Activated naive CD8-positive, alpha-beta T cell treated with anti-CD3 and anti-CD28 coated beads for 36 hours (primary cell): ENCODE results near the gene BTD. TPM values are rescaled to one million over a fixed set of nuclear protein-coding genes. Genes with fewer than 3 reads are reported as not detected.
"Not testable (repeated sequence)": the region's sequence is repeated elsewhere in the genome, so short reads cannot be mapped to it uniquely, and the experiment has no call there.

ENCODE experiments used
- DNase-seq: peaks from one replicate; pipeline ENCODE4 v3.0.0; 2021
- H3K27ac Mint-ChIP-seq: one replicate; pipeline ENCODE4 v1.8.0; 2022; ENCODE audit warnings: mild to moderate bottlenecking, moderate library complexity, mixed read lengths
- H3K27me3 Mint-ChIP-seq: one replicate; pipeline ENCODE4 v1.8.0; 2022; ENCODE audit warnings: mild to moderate bottlenecking, mixed read lengths
- H3K36me3 Mint-ChIP-seq: one replicate; pipeline ENCODE4 v1.8.0; 2021; ENCODE audit warnings: mild to moderate bottlenecking, mixed read lengths
- H3K4me1 Mint-ChIP-seq: one replicate; pipeline ENCODE4 v1.8.0; 2021; ENCODE audit warnings: mixed read lengths
- H3K4me3 Mint-ChIP-seq: one replicate; pipeline ENCODE4 v1.8.0; 2022; ENCODE audit warnings: mild to moderate bottlenecking, moderate library complexity, mixed read lengths
- H3K9me3 Mint-ChIP-seq: one replicate; pipeline ENCODE4 v1.8.0; 2022; ENCODE audit warnings: mixed read lengths
- total RNA-seq, 2 experiments: library from RNA; stranded (reverse); gene quantifications; one replicate each; pipeline ENCODE4 v1.2.3, GENCODE V29; 2021

The BTD gene
- total RNA-seq, 2 experiments from 2014 or later = 2.2 to 2.7 TPM

DNA sequence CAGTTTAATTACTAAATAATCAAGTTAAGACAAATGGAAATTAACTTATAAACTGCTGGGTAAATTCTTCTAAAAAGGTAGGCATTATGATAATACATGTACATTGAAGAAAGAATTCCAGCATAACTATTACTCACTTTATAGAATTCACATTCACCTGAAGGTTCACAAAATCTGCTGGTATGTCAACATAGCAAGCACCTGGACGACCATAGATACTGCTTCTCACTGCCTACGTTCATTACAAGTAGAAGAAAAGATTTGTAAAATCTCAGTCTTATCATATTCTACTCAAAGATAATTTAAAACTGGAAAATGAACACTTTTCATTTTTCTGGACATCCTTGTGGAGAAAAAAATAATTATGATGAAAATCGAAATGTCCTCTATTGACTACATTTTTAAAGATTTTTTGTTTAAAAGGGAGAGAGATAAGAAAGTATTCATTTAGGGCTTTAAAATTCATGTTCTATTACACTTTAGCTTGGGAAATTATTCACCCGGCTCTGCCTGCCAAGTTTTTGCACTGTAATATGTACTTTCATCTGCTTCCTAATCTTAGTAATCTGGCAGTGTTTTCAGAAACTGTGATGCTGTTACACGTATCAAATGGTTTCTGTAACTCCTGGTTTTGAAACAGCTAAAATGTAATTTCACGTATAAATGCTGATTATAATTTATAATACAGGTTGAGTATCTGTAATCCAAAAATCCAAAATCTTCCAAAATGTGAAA lies 16.3 kb upstream of the BTD start:
- Mint-ChIP-seq H3K4me3 (no peak overlapping the region), H3K27ac (no peak overlapping the region), H3K36me3 (peaks cover 11% of the 10 kb centered on the region), H3K27me3 (no peaks in the 10 kb centered on the region), H3K9me3 (no peaks in the 10 kb centered on the region), H3K4me1 (no peaks in the 10 kb centered on the region)
- DNase-seq = no peak

GRCh38 chr3:15591242-15591641 lies 10.3 kb upstream of the BTD start:
- H3K27ac Mint-ChIP-seq = no peak overlapping the region
- no peaks in the 10 kb centered on the region for H3K27me3 Mint-ChIP-seq
- DNase-seq = no peak
- H3K9me3 Mint-ChIP-seq = no peaks in the 10 kb centered on the region
- H3K36me3 Mint-ChIP-seq = peaks cover 9% of the 10 kb centered on the region
- peaks cover 6% of the 10 kb centered on the region for H3K4me1 Mint-ChIP-seq
- no peak overlapping the region for H3K4me3 Mint-ChIP-seq

DNA sequence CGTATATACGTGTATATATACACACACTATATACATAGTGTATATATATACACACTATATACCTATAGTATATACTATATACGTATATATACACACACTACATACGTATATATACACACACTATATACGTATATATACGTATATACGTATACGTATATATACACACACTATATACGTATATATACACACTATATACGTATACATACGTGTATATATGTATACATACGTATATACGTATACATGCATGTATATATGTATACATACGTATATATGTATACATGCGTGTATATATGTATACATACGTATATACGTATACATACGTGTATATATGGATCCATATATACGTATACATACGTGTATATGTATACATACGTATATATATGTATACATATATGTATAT lies 9.6 kb upstream of the BTD start:
- H3K4me1 Mint-ChIP-seq = peaks cover 7% of the 10 kb centered on the region
- no peak overlapping the region for H3K4me3 Mint-ChIP-seq
- H3K27ac Mint-ChIP-seq = no peak overlapping the region
- H3K36me3 Mint-ChIP-seq = peaks cover 9% of the 10 kb centered on the region
- no peaks in the 10 kb centered on the region for H3K9me3 Mint-ChIP-seq
- no peaks in the 10 kb centered on the region for H3K27me3 Mint-ChIP-seq
- DNase-seq = no peak

GRCh38 chr3:15592968-15593367 lies 8.6 kb upstream of the BTD start:
- Mint-ChIP-seq H3K9me3 (no peaks in the 10 kb centered on the region), H3K4me3 (no peak overlapping the region), H3K27ac (no peak overlapping the region), H3K4me1 (peaks cover 13% of the 10 kb centered on the region), H3K27me3 (no peaks in the 10 kb centered on the region), H3K36me3 (peaks cover 15% of the 10 kb centered on the region)
- no peak for DNase-seq

GRCh38 chr3:15595955-15596354 lies 5.6 kb upstream of the BTD start:
- Mint-ChIP-seq H3K27me3 (no peaks in the 10 kb centered on the region), H3K27ac (no peak overlapping the region), H3K36me3 (peaks cover 12% of the 10 kb centered on the region), H3K4me3 (no peak overlapping the region), H3K9me3 (no peaks in the 10 kb centered on the region), H3K4me1 (peaks cover 30% of the 10 kb centered on the region)
- DNase-seq = no peak

- Mint-ChIP-seq H3K27ac (peak overlapping the region; percentile 97), H3K36me3 (peaks cover 33% of the 10 kb centered on the region)
Measured at GRCh38 chr3:15601046-15601398, 523 bp upstream of the BTD start.

GRCh38 chr3:15602146-15602536 lies 596 bp downstream of the BTD start:
- no peak for DNase-seq
- H3K27ac Mint-ChIP-seq = peak overlapping the region; percentile 97
- H3K4me1 Mint-ChIP-seq = peaks cover 27% of the 10 kb centered on the region
- H3K4me3 Mint-ChIP-seq = peak overlapping the region; percentile 99
- peaks cover 5% of the 10 kb centered on the region for H3K9me3 Mint-ChIP-seq
- H3K27me3 Mint-ChIP-seq = peaks cover 3% of the 10 kb centered on the region
- peaks cover 31% of the 10 kb centered on the region for H3K36me3 Mint-ChIP-seq

More at GRCh38 chr3:15601046-15601398, 523 bp upstream of the BTD start:
- Mint-ChIP-seq H3K9me3 (peaks cover 5% of the 10 kb centered on the region), H3K27me3 (peaks cover 3% of the 10 kb centered on the region), H3K4me3 (peak overlapping the region; percentile 99), H3K4me1 (peaks cover 31% of the 10 kb centered on the region)
- no peak for DNase-seq

- not testable (repeated sequence) for H3K9me3 Mint-ChIP-seq, DNase-seq, H3K27me3 Mint-ChIP-seq
- peak overlapping the region; percentile 99 for H3K4me3 Mint-ChIP-seq
- H3K36me3 Mint-ChIP-seq = peaks cover 27% of the 10 kb centered on the region
- H3K4me1 Mint-ChIP-seq = peaks cover 23% of the 10 kb centered on the region
- peak overlapping the region; percentile 97 for H3K27ac Mint-ChIP-seq
Measured at GRCh38 chr3:15602816-15603215, 1.3 kb downstream of the BTD start.

- Mint-ChIP-seq H3K36me3 (peaks cover 26% of the 10 kb centered on the region), H3K4me1 (peaks cover 16% of the 10 kb centered on the region)
- H3K4me3 Mint-ChIP-seq, H3K27ac Mint-ChIP-seq, H3K9me3 Mint-ChIP-seq, DNase-seq, H3K27me3 Mint-ChIP-seq: not testable (repeated sequence)
Measured at GRCh38 chr3:15604584-15604983, 3.0 kb downstream of the BTD start.

GRCh38 chr3:15606434-15606891 lies 4.9 kb downstream of the BTD start:
- Mint-ChIP-seq H3K36me3 (peaks cover 24% of the 10 kb centered on the region), H3K4me1 (peaks cover 7% of the 10 kb centered on the region), H3K9me3 (peaks cover 5% of the 10 kb centered on the region), H3K27me3 (peaks cover 3% of the 10 kb centered on the region), H3K27ac (no peak overlapping the region), H3K4me3 (no peak overlapping the region)
- no peak for DNase-seq

GRCh38 chr3:15610082-15610759 lies 8.7 kb downstream of the BTD start:
- Mint-ChIP-seq H3K27ac (no peak overlapping the region), H3K36me3 (peaks cover 2% of the 10 kb centered on the region), H3K4me1 (peaks cover 1% of the 10 kb centered on the region), H3K9me3 (no peaks in the 10 kb centered on the region), H3K27me3 (no peaks in the 10 kb centered on the region), H3K4me3 (no peak overlapping the region)
- DNase-seq = no peak

DNA sequence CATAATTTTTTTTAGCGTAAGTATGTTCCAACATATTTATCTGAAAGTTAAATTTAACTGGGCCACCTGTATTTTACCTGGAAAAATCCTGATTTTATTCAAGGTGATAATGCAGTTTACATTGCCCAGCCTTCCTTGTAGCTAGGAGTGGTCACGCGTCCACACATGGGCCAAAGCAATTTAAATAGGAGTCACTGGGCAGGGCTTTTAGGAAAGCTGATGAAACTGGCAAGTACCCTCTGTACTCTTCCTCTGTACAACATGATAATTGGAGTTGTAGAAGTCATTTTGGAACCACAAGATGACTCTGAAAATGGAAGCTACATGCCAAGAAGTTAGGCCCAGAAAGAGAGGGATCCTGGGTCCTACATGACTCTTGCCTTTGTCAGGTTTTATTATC lies 9.5 kb downstream of the BTD start:
- no peak for DNase-seq
- Mint-ChIP-seq H3K27me3 (no peaks in the 10 kb centered on the region), H3K9me3 (no peaks in the 10 kb centered on the region), H3K4me3 (no peak overlapping the region), H3K4me1 (peaks cover 1% of the 10 kb centered on the region), H3K36me3 (peaks cover 2% of the 10 kb centered on the region), H3K27ac (no peak overlapping the region)

- H3K4me1 Mint-ChIP-seq = peaks cover under 1% of the 10 kb centered on the region
- no peak for DNase-seq
- no peak overlapping the region for H3K27ac Mint-ChIP-seq
- H3K27me3 Mint-ChIP-seq = no peaks in the 10 kb centered on the region
- H3K4me3 Mint-ChIP-seq = no peak overlapping the region
- H3K9me3 Mint-ChIP-seq = no peaks in the 10 kb centered on the region
- peaks cover 2% of the 10 kb centered on the region for H3K36me3 Mint-ChIP-seq
Measured at GRCh38 chr3:15612001-15612400, 10.5 kb downstream of the BTD start.

DNA sequence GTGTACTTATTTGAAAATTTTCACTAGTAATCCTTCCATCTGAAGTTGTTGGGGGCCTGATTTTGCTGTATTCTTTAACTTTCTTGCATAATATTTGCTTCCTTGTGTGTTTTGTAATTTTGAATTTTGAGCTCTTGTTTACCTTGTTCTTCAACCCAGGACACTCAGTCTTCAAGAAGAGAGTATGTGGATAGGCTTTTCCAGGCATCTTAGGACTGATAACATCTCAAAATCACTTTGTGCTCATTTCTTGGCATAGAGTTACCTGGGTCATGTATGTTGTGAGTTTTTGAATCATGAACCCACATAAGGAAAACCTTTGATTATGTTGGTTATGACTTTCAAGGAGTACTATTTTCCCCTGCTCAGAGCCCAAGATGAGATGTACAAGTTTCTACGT lies 13.4 kb downstream of the BTD start:
- no peak overlapping the region for H3K4me3 Mint-ChIP-seq
- H3K27me3 Mint-ChIP-seq = no peaks in the 10 kb centered on the region
- H3K27ac Mint-ChIP-seq = no peak overlapping the region
- no peaks in the 10 kb centered on the region for H3K4me1 Mint-ChIP-seq
- no peak for DNase-seq
- H3K36me3 Mint-ChIP-seq = peaks cover 11% of the 10 kb centered on the region
- peaks cover 8% of the 10 kb centered on the region for H3K9me3 Mint-ChIP-seq

DNA sequence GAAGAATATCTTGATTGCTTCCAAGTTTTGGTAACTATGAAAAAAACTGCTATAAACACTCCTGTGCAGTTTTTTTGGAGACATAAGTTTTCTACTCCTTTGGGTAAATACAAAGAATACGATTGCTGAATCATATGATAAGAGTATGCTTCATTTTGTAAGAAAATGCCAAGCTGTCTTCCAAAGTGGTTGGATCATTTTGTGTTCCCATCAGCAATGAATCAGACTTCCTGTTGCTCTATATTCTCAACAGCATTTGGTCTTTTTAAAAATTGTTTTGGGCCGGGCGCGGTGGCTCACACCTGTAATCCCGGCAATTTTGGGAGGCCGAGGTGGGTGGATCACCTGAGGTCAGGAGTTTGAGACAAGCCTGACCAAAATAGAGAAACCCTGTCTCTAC lies 14.5 kb downstream of the BTD start:
- Mint-ChIP-seq H3K27ac (no peak overlapping the region), H3K9me3 (peaks cover 18% of the 10 kb centered on the region), H3K27me3 (no peaks in the 10 kb centered on the region), H3K4me3 (no peak overlapping the region), H3K4me1 (no peaks in the 10 kb centered on the region), H3K36me3 (peaks cover 19% of the 10 kb centered on the region)
- no peak for DNase-seq
